ENCODE data around the gene TMEM109.

- no peak for TF ChIP-seq CTCF (IDR thresholded peaks at IDR 0.05)
- TF ChIP-seq POLR2A (IDR thresholded peaks at IDR 0.05), result no peak
- no peak for TF ChIP-seq POLR2AphosphoS5 (IDR thresholded peaks at IDR 0.05)
Measured at GRCh38 chr11:60953781-60954180, 39.8 kb downstream of the TMEM109 start.
